Measurements from ENCODE around the gene ACTMAP.

- TF ChIP-seq, protein P1, sequence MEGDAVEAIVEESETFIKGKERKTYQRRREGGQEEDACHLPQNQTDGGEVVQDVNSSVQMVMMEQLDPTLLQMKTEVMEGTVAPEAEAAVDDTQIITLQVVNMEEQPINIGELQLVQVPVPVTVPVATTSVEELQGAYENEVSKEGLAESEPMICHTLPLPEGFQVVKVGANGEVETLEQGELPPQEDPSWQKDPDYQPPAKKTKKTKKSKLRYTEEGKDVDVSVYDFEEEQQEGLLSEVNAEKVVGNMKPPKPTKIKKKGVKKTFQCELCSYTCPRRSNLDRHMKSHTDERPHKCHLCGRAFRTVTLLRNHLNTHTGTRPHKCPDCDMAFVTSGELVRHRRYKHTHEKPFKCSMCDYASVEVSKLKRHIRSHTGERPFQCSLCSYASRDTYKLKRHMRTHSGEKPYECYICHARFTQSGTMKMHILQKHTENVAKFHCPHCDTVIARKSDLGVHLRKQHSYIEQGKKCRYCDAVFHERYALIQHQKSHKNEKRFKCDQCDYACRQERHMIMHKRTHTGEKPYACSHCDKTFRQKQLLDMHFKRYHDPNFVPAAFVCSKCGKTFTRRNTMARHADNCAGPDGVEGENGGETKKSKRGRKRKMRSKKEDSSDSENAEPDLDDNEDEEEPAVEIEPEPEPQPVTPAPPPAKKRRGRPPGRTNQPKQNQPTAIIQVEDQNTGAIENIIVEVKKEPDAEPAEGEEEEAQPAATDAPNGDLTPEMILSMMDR (IDR thresholded peaks at IDR 0.05; ENCODE audit: low read depth, low read length, missing input control): no peak
- TF ChIP-seq MAX (IDR thresholded peaks at IDR 0.05) (no peak), RAD21 (IDR thresholded peaks at IDR 0.05) (no peak), JUND (IDR thresholded peaks at IDR 0.05) (no peak), RXRA (IDR thresholded peaks at IDR 0.05) (no peak), FOXA1 (IDR thresholded peaks at IDR 0.05) (no peak), EGR1 (IDR thresholded peaks at IDR 0.05; ENCODE audit: low read depth in 2 of 2) (no peak), SP1 (IDR thresholded peaks at IDR 0.05) (no peak)
- TF ChIP-seq, protein P2, sequence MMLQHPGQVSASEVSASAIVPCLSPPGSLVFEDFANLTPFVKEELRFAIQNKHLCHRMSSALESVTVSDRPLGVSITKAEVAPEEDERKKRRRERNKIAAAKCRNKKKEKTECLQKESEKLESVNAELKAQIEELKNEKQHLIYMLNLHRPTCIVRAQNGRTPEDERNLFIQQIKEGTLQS (IDR thresholded peaks at IDR 0.05): no peak
Measured at GRCh38 chr19:40723661-40724254, 26.5 kb downstream of the ACTMAP start.

Data from liver (tissue), 3 donors.